Gastroesophageal sphincter (tissue), 3 donors: ENCODE measurements around the gene PRTG.

Experiments used
- EP300 ChIP-seq: sonication (generic); formaldehyde crosslinking; IDR thresholded peaks from one replicate; pipeline ENCODE4 v1.6.1; 2017; ENCODE audit warnings: antibody characterized with exemption, mild to moderate bottlenecking
- POLR2A ChIP-seq, 2 donors: fragments of 450-650 bp; IDR thresholded peaks; one replicate each; pipeline ENCODE4 v1.6.1; 2017; ENCODE audit warnings: antibody characterized with exemption in 2 of 2, mild to moderate bottlenecking in 2 of 2, moderate library complexity in 1 of 2
- POLR2AphosphoS5 ChIP-seq: sonication (generic); formaldehyde crosslinking; IDR thresholded peaks from one replicate; pipeline ENCODE4 v1.6.1; 2017; ENCODE audit warnings: antibody characterized with exemption
- TF ChIP-seq, protein P1 (sequence below), 4 experiments: fragments of 200-600 bp in 2 of 4; fragments of 450-650 bp in 2 of 4; sonication (generic) in 1 of 4; IDR thresholded peaks; one replicate each; pipeline ENCODE4 v1.5.1; 2017 to 2019; ENCODE audit warnings: antibody characterized with exemption in 4 of 4, mild to moderate bottlenecking in 2 of 4, moderate library complexity in 2 of 4

DNA sequence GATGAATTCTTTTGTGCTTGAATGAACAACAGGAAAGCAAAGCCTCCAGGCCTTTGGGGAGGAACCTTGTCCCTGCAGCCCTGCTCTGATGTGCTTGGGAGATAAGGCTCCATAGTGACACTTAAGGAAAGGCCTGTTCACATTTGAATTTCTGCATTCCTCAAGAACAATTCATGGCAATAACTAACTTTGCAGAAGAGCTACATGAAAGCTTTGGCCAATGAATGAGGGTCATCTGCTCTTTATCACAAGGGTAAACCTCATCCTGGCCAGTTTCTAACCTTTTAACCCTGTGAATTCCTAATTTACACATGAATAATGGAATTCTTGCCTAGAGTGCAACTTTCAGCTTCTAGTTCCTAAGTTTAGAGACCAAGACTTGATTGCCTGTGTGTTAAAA, 5.6 kb downstream of the PRTG start:
- no peak for TF ChIP-seq POLR2A (IDR thresholded peaks at IDR 0.05)
- TF ChIP-seq, protein P1, sequence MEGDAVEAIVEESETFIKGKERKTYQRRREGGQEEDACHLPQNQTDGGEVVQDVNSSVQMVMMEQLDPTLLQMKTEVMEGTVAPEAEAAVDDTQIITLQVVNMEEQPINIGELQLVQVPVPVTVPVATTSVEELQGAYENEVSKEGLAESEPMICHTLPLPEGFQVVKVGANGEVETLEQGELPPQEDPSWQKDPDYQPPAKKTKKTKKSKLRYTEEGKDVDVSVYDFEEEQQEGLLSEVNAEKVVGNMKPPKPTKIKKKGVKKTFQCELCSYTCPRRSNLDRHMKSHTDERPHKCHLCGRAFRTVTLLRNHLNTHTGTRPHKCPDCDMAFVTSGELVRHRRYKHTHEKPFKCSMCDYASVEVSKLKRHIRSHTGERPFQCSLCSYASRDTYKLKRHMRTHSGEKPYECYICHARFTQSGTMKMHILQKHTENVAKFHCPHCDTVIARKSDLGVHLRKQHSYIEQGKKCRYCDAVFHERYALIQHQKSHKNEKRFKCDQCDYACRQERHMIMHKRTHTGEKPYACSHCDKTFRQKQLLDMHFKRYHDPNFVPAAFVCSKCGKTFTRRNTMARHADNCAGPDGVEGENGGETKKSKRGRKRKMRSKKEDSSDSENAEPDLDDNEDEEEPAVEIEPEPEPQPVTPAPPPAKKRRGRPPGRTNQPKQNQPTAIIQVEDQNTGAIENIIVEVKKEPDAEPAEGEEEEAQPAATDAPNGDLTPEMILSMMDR (IDR thresholded peaks at IDR 0.05) = no peak
- TF ChIP-seq POLR2AphosphoS5 = no peak
- no peak for TF ChIP-seq EP300
